Glomerular visceral epithelial cell (primary cell): ENCODE results near the gene CENPA.
A peak's percentile ranks its signal among the peaks of the same experiment; 100 is the strongest.
"Not testable (repeated sequence)": the region's sequence is repeated elsewhere in the genome, so short reads cannot be mapped to it uniquely, and the experiment has no call there.

Experiments used
- DNase-seq: peaks from one replicate; pipeline ENCODE4 v3.0.0-alpha.2; 2016; ENCODE audit errors: extremely low spot score

Gene CENPA

DNA sequence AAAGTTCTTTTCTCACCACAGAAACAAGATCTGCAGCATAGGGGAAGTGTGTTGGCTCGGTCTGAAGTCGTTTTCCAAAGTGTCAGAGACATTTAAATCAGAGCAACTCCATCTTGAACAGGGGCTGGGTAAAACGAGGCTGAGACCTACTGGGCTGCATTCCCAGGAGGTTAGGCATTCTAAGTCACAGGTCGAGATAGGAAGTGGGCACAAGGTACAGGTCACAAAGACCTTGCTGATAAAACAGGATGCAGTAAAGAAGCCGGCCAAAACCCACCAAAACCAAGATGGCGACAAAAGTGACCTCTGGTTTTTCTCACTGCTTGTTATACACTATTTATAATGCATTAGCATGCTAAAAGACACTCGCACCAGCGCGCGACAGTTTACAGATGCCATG, 24.9 kb upstream of the CENPA start:
- DNase-seq = not testable (repeated sequence)

DNA sequence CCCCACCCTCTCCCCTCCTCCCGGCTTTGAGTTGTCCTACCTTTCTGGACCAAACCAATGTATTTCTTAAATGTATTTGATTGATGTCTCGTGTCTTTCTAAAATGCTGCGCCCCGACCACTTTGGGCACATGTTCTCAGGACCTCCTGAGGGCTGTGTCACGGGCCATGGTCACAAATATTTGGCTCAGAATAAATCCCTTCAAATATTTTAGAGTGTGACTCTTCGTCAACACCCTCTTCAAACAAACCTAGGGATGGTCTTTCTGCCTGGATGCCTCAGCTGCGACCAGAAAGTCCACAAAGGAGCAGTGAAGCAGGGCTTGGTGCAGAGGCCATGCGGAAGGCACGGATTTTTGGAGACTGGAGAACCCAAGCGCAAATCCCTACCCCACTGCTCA, 22.8 kb upstream of the CENPA start:
- no peak for DNase-seq

DNA sequence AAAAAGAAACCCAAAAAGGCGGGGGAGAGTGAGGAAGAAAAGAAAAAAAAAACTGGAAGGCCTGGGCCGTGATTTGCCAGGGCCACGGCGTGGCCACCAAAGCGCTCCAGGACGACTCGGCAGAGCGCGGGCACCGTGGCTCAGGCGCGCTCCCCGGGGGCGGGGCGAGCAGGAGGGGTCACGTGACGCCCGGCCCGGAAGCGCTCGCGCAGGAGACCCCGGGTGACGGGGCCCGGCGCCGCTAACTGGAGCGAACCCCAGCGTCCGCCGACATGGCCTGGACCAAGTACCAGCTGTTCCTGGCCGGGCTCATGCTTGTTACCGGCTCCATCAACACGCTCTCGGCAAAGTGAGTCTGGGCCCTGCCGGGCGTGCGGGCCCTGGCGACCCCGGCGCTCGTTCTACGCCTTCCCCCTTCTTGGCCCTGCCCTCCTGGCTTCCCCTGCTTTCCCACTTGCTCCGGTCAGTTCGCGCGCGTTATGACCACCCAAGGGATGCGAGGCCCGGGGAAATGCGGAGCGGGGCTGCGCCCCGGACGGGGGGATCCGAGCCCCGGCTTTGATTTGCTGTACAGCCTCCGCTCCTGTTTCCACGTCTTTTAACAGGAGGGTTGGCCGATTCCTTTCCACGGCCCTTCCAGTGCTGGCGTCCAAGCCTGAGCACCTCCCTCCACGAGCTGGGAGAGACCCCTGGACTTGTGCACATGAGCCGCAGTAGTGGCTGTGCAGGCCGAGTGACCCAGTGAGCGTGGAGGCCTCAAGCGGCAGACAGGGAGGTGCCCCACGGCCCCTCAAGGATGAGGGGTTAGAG, 21.6 kb upstream of the CENPA start, which contains the start of gene SLC35F6:
Gene SLC35F6 (plus strand): TSS at position 207 of the 810 bp plus-strand sequence. CDS start 66 bp downstream, at position 273.
- peak; percentile 76 for DNase-seq

- no peak for DNase-seq
These were observed 20.9 kb upstream of the CENPA start for GRCh38 chr2:26764906-26765305.

DNA sequence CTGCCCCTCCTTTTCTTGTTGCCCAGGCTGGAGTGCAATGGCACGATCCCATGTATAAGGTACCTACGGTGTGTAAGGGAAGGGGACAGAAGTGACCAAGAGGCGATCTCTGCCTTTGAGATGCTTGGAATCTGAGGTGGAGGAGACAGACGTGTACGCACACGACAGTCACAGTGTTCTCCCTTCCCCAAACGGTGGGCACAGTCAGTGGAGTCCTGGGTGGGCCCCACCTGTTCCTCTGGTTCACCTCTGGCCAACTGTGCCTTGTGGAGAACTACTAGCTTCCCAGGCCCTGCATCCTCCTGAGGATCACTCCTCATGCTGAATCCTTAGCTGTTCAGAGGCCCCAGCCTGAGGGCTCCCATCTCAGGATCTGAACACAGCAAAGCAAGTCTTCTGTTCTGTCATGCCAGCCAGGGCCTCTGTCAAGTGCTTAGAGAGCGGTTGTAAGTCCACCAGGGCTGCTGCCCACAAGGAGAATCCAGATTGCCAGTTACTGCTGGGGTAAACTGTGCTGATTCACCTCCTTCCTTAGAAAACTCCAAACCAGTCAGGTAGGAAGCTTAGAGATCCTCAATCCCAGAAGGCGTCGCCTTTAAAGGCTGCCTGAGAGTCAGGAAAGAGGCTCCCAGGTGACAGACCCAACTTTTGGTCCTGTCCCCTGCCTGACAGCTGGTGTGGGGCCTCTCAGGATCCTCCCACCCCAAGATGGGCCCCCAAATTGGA, 20.2 kb upstream of the CENPA start:
- DNase-seq = no peak

DNA sequence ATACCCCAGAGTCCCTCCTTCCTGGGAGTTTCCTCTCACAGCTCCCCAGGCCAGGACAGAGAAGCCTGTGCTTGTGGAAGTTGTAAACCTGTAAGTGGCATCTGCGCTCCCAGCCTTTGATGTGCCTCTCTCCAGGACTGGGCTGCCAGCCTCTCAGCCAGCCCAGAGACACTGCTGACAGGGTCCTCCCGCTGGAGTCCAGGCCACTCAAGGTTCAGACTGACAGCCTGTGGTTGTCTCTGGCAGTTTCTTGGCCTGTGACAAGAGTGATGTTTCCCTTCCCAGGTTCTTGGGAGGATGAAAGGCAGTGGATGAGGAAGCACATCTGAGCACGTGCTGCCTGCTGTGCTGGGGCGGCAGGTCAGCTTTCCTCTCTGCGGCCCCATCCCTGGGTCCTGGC, 18.7 kb upstream of the CENPA start:
- DNase-seq = no peak

DNA sequence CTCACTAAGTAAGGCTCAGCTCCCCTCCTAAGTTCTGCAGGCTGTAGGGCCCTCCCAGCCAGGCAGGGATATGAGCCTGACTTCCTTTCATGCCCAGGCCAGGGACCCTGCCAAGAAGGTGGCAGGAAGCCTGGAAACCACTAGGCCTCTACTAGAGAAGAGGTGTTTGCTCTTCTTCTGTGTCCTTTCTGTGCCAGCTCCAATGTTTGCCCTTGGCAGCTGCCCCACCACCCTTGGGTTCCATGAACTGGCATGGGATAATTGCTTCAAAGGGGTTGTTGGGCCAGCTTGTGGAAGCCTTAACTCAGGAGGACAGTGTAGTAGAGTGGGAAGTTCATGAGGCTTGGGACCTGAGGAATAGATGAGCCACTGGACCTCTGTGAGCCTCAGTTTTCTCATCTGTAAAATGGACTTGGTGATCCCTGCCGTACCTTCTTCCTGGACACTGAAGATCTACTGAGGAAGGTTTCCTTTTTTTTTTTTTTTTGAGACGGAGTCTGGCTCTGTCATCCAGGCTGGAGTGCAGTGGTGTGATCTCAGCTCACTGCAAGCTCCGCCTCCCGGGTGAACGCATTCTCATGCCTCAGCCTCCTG, 17.9 kb upstream of the CENPA start:
- no peak for DNase-seq

DNA sequence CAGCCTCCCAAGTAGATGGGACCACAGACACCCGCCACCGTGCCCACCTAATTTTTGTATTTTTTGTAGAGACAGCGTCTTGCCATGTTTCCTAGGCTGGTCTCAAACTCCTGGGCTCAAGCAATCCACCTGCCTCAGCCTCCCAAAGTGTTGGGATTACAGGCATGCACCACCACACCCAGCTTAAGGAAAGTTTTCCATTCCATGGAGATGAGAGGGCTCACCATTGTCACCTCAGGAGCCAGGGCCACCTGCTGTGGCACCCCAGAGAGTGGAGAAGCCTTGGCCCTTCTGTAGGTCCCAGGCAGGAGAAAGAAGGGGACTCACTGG, 17.1 kb upstream of the CENPA start:
- no peak for DNase-seq

DNA sequence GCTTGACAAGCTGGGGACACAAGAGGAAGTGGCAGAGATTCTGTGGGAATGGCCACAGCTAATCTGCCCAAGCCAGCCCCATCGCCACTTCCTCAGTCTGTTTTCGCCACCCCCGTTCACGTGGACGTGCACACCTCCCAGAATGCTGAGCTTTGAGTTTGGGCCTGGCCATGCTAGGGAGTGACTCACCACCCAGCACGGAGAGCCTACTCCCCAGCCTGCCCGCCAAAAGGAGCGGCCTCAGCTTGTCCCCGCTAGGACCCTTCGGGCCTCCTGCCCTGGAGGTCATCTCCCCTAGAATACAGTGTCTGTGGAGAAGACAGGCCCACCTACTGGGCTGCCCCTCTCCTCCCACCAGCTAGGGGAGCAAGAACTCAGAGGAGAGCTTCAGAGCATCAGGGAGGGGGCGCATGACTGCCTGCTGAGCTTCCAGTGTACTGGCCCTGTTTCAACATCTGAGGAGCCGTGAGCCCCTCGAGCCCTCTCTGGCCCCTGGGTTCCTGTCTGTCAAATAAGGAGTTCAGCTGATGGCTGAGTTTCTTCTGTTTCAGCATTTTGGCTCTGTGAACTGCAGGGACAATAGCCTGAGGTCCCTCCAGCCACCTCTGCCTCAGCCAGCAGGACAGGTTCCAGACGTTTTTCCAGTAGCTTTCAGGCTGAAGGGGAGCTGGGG, 16.6 kb upstream of the CENPA start:
- DNase-seq = peak; percentile 65

GRCh38 chr2:26770986-26771586, 14.8 kb upstream of the CENPA start:
- peak; percentile 81 for DNase-seq

GRCh38 chr2:26772064-26773001, 13.5 kb upstream of the CENPA start:
- DNase-seq = peak; percentile 75

DNA sequence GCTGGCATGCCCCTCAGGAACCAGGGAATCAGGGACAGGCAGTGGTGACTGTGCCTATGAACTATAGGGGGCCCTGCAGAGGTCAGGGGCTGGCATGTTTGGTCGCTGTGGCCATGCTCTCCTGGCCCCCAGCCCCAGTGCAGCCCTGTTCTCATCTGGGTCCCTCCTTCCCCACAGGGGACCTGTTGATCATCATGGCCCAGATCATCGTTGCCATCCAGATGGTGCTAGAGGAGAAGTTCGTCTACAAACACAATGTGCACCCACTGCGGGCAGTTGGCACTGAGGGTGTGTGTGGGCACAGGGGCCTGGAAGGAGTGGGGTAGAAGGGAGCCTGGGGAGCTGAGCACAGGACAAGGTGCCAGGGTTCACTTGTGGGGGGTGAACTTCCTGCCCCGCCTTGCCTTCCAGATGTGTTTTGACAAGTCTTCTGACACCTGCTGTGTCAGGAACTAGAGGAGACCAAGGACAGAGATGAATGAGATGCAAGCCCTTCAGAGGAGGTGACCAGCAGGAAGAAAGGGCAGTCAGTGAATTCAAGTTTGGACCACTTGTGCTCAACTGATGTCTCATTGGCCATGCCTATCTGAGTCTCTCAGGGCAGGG, 9.6 kb upstream of the CENPA start:
- DNase-seq = no peak

DNA sequence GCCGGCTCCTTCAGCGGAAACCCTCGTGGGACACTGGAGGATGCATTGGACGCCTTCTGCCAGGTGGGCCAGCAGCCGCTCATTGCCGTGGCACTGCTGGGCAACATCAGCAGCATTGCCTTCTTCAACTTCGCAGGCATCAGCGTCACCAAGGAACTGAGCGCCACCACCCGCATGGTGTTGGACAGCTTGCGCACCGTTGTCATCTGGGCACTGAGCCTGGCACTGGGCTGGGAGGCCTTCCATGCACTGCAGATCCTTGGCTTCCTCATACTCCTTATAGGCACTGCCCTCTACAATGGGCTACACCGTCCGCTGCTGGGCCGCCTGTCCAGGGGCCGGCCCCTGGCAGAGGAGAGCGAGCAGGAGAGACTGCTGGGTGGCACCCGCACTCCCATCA, 7.8 kb upstream of the CENPA start:
- DNase-seq = no peak

DNA sequence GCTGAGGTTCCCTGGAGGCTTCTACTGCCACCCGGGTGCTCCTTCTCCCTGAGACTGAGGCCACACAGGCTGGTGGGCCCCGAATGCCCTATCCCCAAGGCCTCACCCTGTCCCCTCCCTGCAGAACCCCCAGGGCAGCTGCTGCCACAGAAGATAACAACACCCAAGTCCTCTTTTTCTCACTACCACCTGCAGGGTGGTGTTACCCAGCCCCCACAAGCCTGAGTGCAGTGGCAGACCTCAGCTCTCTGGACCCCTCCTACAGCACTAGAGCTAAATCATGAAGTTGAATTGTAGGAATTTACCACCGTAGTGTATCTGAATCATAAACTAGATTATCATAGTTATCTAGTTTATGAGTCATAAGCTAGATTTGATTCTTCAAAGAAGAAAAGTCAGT, 7.3 kb upstream of the CENPA start:
- no peak for DNase-seq

- no peak for DNase-seq
These were observed 5.6 kb upstream of the CENPA start for GRCh38 chr2:26780203-26780760.

- DNase-seq = no peak
These were observed 2.8 kb upstream of the CENPA start for GRCh38 chr2:26782876-26783704.

DNA sequence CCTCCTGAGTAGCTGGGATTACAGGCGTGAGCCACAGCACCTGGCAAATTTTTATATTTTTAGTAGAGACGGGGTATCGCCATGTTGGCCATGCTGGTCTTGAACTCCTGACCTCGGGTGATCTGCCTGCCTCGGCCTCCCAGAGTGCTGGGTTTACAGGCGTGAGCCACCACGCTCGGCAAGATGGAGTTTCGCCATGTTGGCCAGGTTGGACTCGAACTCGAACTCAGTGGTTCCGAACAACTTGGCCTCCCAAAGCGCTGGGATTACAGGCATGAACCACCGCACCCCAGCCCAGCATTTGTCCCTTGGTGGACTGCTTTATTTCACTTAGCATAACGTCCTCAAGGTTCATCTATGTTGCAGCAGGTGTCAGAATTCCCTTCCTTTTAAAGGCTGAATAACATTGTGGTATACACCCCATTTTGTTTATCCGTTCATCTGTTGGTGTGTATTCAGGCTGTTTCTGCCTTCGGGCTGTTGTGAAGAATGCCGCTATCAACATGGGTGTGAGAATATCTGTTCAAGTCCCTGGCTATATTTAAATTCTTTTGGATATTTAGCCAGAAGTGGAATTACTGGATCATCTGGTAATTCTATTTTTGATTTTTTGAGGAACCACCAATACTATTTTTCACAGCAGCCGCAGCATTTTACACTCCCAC, 1.2 kb upstream of the CENPA start:
- DNase-seq = no peak

GRCh38 chr2:26786207-26787028, 562 bp downstream of the CENPA start:
- peak; percentile 17 for DNase-seq
